ENCODE data around the gene EGFR.

DNA sequence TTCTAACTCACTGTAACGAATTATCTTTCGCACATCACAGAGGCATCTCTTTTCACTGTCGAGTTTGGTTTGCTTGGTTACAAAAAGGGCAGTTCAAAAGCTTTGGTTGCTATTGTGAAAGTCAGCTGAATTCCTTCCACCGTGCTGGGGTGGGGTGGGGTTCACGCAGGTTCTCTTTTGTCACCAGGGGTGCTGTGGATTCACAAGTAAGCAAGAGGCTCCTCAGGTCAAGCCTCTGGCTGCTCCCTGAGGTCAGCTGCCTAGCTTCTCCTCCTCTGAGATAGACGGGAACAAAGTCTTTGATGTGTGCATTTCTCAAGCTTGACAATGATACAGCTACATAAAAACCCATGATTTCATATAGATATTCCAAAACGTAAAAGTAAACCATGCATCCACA lies 47.7 kb downstream of the EGFR start:
- TF ChIP-seq, protein P1, sequence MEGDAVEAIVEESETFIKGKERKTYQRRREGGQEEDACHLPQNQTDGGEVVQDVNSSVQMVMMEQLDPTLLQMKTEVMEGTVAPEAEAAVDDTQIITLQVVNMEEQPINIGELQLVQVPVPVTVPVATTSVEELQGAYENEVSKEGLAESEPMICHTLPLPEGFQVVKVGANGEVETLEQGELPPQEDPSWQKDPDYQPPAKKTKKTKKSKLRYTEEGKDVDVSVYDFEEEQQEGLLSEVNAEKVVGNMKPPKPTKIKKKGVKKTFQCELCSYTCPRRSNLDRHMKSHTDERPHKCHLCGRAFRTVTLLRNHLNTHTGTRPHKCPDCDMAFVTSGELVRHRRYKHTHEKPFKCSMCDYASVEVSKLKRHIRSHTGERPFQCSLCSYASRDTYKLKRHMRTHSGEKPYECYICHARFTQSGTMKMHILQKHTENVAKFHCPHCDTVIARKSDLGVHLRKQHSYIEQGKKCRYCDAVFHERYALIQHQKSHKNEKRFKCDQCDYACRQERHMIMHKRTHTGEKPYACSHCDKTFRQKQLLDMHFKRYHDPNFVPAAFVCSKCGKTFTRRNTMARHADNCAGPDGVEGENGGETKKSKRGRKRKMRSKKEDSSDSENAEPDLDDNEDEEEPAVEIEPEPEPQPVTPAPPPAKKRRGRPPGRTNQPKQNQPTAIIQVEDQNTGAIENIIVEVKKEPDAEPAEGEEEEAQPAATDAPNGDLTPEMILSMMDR (IDR thresholded peaks at IDR 0.05; ENCODE audit: low read length): no peak
- TF ChIP-seq EZH2 (optimal IDR thresholded peaks at IDR 0.05; ENCODE audit: low read depth, low read length): no peak
- no peak for TF ChIP-seq EZH2phosphoT487 (IDR thresholded peaks at IDR 0.05; ENCODE audit: low read length)
